HEK293 (cell line): ENCODE data around the gene MS4A18.
"Not testable (repeated sequence)": the region's sequence is repeated elsewhere in the genome, so short reads cannot be mapped to it uniquely, and the experiment has no call there.

Source experiments
- ATF2 ChIP-seq: fragments of 450-650 bp; formaldehyde crosslinking; IDR thresholded peaks from 2 replicates; pipeline ENCODE4 v1.5.1; 2016; ENCODE audit warnings: missing biosample characterization, missing genetic modification characterization, low read depth
- CTCF ChIP-seq: fragments of 450-650 bp; formaldehyde crosslinking; IDR thresholded peaks from 2 replicates; pipeline ENCODE4 v1.5.1; 2016; ENCODE audit warnings: missing biosample characterization, missing genetic modification characterization
- MZF1 ChIP-seq: fragments of 450-650 bp; formaldehyde crosslinking; IDR thresholded peaks from 2 replicates; pipeline ENCODE4 v1.5.1; 2017; ENCODE audit warnings: missing biosample characterization, missing genetic modification characterization, borderline replicate concordance
- ZNF121 ChIP-seq: fragments of 450-650 bp; formaldehyde crosslinking; IDR thresholded peaks from 2 replicates; pipeline ENCODE4 v1.5.1; 2016; ENCODE audit warnings: missing biosample characterization, missing genetic modification characterization
- TF ChIP-seq, protein P1 (sequence below): fragments of 450-650 bp; formaldehyde crosslinking; IDR thresholded peaks from 2 replicates; pipeline ENCODE4 v1.5.1; 2016; ENCODE audit warnings: missing biosample characterization, missing genetic modification characterization

- TF ChIP-seq, protein P1, sequence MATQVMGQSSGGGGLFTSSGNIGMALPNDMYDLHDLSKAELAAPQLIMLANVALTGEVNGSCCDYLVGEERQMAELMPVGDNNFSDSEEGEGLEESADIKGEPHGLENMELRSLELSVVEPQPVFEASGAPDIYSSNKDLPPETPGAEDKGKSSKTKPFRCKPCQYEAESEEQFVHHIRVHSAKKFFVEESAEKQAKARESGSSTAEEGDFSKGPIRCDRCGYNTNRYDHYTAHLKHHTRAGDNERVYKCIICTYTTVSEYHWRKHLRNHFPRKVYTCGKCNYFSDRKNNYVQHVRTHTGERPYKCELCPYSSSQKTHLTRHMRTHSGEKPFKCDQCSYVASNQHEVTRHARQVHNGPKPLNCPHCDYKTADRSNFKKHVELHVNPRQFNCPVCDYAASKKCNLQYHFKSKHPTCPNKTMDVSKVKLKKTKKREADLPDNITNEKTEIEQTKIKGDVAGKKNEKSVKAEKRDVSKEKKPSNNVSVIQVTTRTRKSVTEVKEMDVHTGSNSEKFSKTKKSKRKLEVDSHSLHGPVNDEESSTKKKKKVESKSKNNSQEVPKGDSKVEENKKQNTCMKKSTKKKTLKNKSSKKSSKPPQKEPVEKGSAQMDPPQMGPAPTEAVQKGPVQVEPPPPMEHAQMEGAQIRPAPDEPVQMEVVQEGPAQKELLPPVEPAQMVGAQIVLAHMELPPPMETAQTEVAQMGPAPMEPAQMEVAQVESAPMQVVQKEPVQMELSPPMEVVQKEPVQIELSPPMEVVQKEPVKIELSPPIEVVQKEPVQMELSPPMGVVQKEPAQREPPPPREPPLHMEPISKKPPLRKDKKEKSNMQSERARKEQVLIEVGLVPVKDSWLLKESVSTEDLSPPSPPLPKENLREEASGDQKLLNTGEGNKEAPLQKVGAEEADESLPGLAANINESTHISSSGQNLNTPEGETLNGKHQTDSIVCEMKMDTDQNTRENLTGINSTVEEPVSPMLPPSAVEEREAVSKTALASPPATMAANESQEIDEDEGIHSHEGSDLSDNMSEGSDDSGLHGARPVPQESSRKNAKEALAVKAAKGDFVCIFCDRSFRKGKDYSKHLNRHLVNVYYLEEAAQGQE (tag by site-specific recombination) = not testable (repeated sequence)
- TF ChIP-seq CTCF; ATF2 (tag by site-specific recombination); ZNF121 (tag by site-specific recombination); MZF1 (tag by site-specific recombination): not testable (repeated sequence)
Measured at GRCh38 chr11:60678231-60678630, 46.3 kb upstream of the MS4A18 start.
